ENCODE data around the gene GGA3. TPM values are rescaled to one million over a fixed set of nuclear protein-coding genes. Genes with fewer than 3 reads are reported as not detected.
A peak's percentile ranks its signal among the peaks of the same experiment; 100 is the strongest.
"Not testable (repeated sequence)": the region's sequence is repeated elsewhere in the genome, so short reads cannot be mapped to it uniquely, and the experiment has no call there.

Gene GGA3
- polyA plus RNA-seq, 1 donor = 41.3 TPM

DNA sequence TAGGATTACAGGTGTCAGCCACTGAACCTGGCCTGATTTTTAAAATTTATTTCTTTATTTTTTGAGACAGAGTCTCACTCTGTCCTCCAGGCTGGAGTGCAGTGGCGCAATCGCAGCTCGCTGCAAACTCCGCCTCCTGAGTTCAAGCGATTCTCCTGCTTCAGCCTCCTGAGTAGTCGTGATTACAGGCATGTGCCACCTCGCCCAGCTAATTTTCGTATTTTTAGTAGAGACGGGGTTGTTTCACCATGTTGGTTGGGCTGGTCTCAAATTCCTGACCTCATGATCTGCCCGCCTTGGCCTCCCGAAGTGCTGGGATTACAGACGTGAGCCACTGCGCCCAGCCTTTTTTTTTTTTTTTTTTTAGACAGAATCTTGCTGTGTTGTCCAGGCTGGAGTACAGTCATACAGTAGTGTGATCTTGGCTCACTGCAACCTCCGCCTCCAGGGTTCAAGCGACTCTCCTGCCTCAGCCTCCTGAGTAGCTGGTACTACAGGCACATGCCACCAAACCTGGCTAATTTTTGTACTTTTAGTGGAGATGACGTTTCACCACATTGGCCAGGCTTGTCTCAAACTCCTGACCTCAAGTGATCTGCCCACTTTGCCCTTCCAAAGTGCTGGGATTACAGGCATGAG, 31.5 kb upstream of the GGA3 start:
- H3K4me1 ChIP-seq (ENCODE audit: control insufficient read depth, insufficient read depth, low read length) = peaks cover 22% of the 10 kb centered on the region
- H3K36me3 ChIP-seq (ENCODE audit: control insufficient read depth, insufficient read depth, low read length); H3K27ac ChIP-seq (ENCODE audit: low read length); H3K9me3 ChIP-seq (ENCODE audit: control insufficient read depth, low read depth, low read length); H3K4me3 ChIP-seq (ENCODE audit: low read length); DNase-seq; H3K27me3 ChIP-seq (ENCODE audit: control insufficient read depth, insufficient read depth, low read length): not testable (repeated sequence)
- no CpG with 5 or more reads among the region's 16 CpGs for WGBS (ENCODE audit: insufficient coverage, low lambda C conversion rate)

DNA sequence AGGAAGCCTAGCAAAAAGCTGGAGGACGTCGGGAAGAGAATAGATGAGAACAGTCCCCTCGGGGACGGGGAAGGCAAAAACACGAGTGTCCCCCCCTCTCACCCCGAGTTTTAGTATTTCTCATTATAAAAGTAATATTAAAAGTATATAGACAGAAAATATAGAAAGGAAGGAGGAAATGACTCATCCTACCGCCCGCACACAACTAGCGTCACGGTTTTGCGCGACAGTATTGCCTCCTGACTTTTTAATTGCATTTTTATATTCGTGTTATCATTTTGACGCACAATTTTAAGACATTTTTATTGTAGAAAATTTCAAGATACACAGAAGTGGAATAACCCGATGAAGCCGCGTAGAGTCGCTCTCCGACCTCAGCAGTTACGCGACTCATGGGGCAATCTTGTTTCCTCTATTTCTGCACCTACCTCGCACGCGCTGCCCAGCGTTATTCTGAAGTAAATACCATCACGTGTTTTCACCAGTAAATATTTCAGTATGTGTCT, 28.5 kb upstream of the GGA3 start:
- peak; percentile 51 to 65 for DNase-seq
- Histone ChIP-seq H3K9me3 (ENCODE audit: control insufficient read depth, low read depth, low read length) (no peaks in the 10 kb centered on the region), H3K4me3 (ENCODE audit: low read length) (peak overlapping the region; percentile 72), H3K36me3 (ENCODE audit: control insufficient read depth, insufficient read depth, low read length) (peaks cover 8% of the 10 kb centered on the region), H3K4me1 (ENCODE audit: control insufficient read depth, insufficient read depth, low read length) (peaks cover 13% of the 10 kb centered on the region), H3K27ac (ENCODE audit: low read length) (peak overlapping the region; percentile 75), H3K27me3 (ENCODE audit: control insufficient read depth, insufficient read depth, low read length) (no peaks in the 10 kb centered on the region)
- WGBS (ENCODE audit: insufficient coverage, low lambda C conversion rate) = no CpG with 5 or more reads among the region's 26 CpGs

DNA sequence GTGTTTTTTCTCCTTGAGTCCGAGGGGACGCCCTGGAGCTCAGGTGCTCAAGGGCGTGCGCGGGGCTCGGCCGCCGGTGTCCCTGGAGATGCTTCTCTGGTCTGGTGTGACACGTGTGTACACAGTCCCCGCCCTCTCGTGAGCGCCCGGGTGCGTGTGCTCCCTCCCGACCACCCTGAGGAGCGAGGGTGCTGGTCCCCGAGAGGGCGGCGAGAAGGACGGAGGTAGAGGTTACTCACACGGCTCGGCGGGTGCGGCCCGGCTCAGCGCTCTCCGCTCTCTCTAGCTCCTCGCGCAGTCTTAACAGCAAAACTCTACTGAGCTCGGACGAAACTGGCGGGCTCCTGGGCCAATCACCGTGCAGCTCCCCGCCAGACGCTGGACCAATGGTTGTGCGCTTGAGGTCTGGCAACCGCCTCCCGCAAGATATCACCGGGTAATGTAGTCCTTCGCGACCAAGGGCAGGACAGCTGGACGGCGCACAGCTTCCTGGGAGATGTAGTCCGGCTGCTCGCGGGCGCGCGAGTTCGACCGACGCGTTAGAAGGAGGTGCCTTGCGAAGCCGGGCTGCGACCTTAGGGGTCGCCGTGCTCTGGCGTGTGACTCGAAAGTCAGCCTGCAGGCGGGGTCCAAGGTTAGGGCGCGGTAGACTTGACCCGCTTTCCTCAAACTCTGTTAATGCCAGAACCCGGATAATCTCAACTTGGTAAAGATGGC, 27.9 kb upstream of the GGA3 start, which contains the start of gene SLC25A19:
Gene SLC25A19 (minus strand): TSS at position 319 of the 717 bp plus-strand sequence. CDS start 2,669 bp downstream, outside the sequence.
- peak within 1 kb of the TSS; percentile 75 for H3K27ac ChIP-seq (ENCODE audit: low read length)
- peak; percentile 99 for DNase-seq
- H3K4me3 ChIP-seq (ENCODE audit: low read length) = peak within 1 kb of the TSS; percentile 72
- peaks cover 8% of the 10 kb centered on the region for H3K36me3 ChIP-seq (ENCODE audit: control insufficient read depth, insufficient read depth, low read length)
- H3K4me1 ChIP-seq (ENCODE audit: control insufficient read depth, insufficient read depth, low read length) = peaks cover 8% of the 10 kb centered on the region
- H3K9me3 ChIP-seq (ENCODE audit: control insufficient read depth, low read depth, low read length) = no peaks in the 10 kb centered on the region
- no CpG with 5 or more reads among the region's 65 CpGs for WGBS (ENCODE audit: insufficient coverage, low lambda C conversion rate)
- no peaks in the 10 kb centered on the region for H3K27me3 ChIP-seq (ENCODE audit: control insufficient read depth, insufficient read depth, low read length)

DNA sequence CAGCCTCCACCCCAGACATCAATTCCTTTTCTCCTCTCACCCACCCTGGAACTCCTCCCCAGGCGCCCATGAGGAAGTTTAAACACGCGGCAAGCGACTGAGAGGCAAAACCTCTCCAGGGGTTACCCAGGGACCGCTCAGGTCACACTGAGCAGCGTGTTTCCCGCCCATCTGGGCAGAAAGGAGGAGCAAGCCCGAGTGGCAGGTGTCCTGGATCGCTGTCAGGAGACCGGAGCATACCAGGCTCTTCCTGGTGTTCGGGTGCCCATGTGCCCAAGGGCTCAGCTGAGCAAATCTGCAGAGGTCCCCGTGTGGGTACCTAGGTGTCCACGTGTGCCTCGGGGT, 27.3 kb upstream of the GGA3 start:
- Histone ChIP-seq H3K4me3 (ENCODE audit: low read length) (peak overlapping the region; percentile 72), H3K4me1 (ENCODE audit: control insufficient read depth, insufficient read depth, low read length) (peaks cover 8% of the 10 kb centered on the region), H3K36me3 (ENCODE audit: control insufficient read depth, insufficient read depth, low read length) (peaks cover 8% of the 10 kb centered on the region), H3K27me3 (ENCODE audit: control insufficient read depth, insufficient read depth, low read length) (no peaks in the 10 kb centered on the region), H3K9me3 (ENCODE audit: control insufficient read depth, low read depth, low read length) (no peaks in the 10 kb centered on the region), H3K27ac (ENCODE audit: low read length) (peak overlapping the region; percentile 75)
- WGBS (ENCODE audit: insufficient coverage, low lambda C conversion rate) = no CpG with 5 or more reads among the region's 14 CpGs
- no peak for DNase-seq

DNA sequence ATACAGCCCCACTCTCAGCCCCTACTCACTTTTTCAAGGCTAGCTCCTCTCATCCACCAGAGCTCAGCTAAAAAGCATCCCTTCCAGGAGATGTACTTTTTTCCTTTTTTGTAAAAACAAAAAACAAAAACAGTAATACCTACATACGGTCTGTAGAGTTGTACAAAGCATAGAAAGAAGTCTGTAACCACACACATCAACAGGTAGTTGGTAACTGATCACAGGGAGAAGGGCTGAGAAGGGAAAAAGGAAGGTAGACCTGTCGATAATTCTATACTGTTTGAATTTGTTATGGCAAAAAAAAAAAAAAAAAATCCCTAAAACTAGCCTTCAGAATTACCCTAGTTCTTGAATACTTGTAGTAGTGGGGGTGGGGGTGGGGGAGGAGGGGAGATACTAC, 27.0 kb upstream of the GGA3 start:
- peak overlapping the region; percentile 72 for H3K4me3 ChIP-seq (ENCODE audit: low read length)

DNA sequence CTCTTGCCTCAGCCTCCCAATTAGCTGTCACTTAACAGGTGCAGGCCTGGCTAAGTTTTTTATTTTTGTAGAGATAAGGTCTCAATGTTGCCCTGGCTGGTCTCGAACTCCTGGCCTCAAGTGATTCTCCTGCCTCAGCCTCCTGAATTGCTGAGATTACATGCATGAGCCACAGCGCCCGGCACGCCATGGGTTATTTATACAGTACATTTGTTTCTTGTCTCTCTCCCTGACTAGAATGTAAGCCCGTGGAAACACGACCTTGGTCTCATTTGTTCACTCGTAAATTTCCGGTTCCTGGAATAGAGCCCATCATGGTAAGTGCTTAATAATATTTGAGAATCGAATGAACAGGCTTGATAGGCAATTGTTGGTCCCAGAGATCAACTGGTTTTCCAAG, 25.8 kb upstream of the GGA3 start:
- Histone ChIP-seq H3K4me3 (ENCODE audit: low read length) (no peak overlapping the region), H3K4me1 (ENCODE audit: control insufficient read depth, insufficient read depth, low read length) (peaks cover 8% of the 10 kb centered on the region), H3K27ac (ENCODE audit: low read length) (no peak overlapping the region), H3K27me3 (ENCODE audit: control insufficient read depth, insufficient read depth, low read length) (no peaks in the 10 kb centered on the region), H3K9me3 (ENCODE audit: control insufficient read depth, low read depth, low read length) (no peaks in the 10 kb centered on the region), H3K36me3 (ENCODE audit: control insufficient read depth, insufficient read depth, low read length) (peaks cover 8% of the 10 kb centered on the region)
- DNase-seq = no peak
- WGBS (ENCODE audit: insufficient coverage, low lambda C conversion rate) = no CpG with 5 or more reads among the region's 9 CpGs

More for the DNA sequence above, 27.0 kb upstream of the GGA3 start:
- Histone ChIP-seq H3K4me1 (ENCODE audit: control insufficient read depth, insufficient read depth, low read length) (peaks cover 8% of the 10 kb centered on the region), H3K36me3 (ENCODE audit: control insufficient read depth, insufficient read depth, low read length) (peaks cover 8% of the 10 kb centered on the region), H3K9me3 (ENCODE audit: control insufficient read depth, low read depth, low read length) (no peaks in the 10 kb centered on the region), H3K27ac (ENCODE audit: low read length) (peak overlapping the region; percentile 75), H3K27me3 (ENCODE audit: control insufficient read depth, insufficient read depth, low read length) (no peaks in the 10 kb centered on the region)
- DNase-seq = no peak
- 17% methylated on average over 1 of the region's 2 CpGs for WGBS (ENCODE audit: insufficient coverage, low lambda C conversion rate)

DNA sequence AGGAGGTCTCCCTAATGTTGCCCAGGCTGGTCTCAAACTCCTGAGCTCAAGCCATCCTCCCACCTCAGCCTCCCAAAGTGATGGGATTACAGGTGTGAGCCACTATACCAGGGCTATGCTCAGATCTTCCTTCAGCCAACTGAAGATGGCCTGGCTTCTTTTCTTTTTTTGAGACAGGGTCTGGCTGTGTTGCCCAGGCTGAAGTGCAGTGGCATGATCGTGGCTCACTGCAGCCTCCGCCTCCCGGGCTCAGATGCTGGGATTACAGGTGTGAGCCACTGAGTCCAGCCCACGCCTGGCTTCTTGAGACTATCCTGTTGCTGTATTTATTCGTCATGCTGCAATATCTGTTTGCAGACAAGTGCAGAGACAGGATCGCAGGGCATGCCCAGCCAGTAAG, 23.7 kb upstream of the GGA3 start:
- H3K27ac ChIP-seq (ENCODE audit: low read length) = no peak overlapping the region
- H3K4me3 ChIP-seq (ENCODE audit: low read length) = no peak overlapping the region
- no peaks in the 10 kb centered on the region for H3K9me3 ChIP-seq (ENCODE audit: control insufficient read depth, low read depth, low read length)
- no peak for DNase-seq
- no peaks in the 10 kb centered on the region for H3K27me3 ChIP-seq (ENCODE audit: control insufficient read depth, insufficient read depth, low read length)
- no CpG with 5 or more reads among the region's 6 CpGs for WGBS (ENCODE audit: insufficient coverage, low lambda C conversion rate)
- H3K36me3 ChIP-seq (ENCODE audit: control insufficient read depth, insufficient read depth, low read length) = peaks cover 8% of the 10 kb centered on the region
- peaks cover 5% of the 10 kb centered on the region for H3K4me1 ChIP-seq (ENCODE audit: control insufficient read depth, insufficient read depth, low read length)

DNA sequence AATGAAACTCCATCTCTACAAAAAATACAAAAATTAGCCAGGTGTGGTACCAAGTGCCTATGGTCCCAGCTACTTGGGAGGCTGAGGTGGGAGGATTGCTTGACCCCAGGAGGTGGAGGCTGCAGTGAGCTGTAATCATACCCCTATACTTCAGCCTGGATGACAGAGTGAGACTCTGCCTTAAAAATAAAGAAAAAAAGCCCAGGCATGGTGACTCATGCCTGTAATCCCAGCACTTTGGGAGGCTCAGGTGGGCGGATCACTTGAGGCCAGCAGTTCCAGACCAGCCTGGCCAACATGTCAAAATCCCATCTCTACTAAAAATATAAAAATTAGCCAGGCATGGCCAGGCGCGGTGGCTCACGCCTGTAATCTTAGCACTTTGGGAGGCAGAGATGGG, 18.8 kb upstream of the GGA3 start:
- H3K9me3 ChIP-seq (ENCODE audit: control insufficient read depth, low read depth, low read length); H3K4me1 ChIP-seq (ENCODE audit: control insufficient read depth, insufficient read depth, low read length); H3K27ac ChIP-seq (ENCODE audit: low read length); H3K36me3 ChIP-seq (ENCODE audit: control insufficient read depth, insufficient read depth, low read length); DNase-seq; H3K4me3 ChIP-seq (ENCODE audit: low read length); H3K27me3 ChIP-seq (ENCODE audit: control insufficient read depth, insufficient read depth, low read length): not testable (repeated sequence)
- WGBS (ENCODE audit: insufficient coverage, low lambda C conversion rate) = no CpG with 5 or more reads among the region's 4 CpGs

DNA sequence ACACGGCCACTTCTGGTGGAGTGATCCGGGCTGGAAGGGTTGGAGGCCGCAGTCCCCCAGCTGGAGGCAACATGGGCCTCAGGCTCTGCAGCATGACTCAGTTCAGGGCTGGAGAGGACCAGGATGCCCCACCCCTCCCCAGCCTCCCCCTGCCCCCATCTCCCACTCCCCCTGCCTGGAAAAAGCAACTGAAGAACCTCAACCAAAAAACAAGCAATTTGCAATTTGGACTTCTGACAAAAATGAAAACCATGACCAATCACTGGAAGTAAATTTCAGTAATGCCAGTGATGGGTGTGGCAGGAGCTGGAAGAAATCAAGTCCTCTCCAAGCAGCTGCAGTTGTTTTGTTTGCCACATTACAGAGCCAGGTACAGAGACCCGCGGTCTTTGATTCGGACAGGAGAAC, 16.3 kb upstream of the GGA3 start:
- H3K36me3 ChIP-seq (ENCODE audit: control insufficient read depth, insufficient read depth, low read length) = peaks cover 15% of the 10 kb centered on the region
- WGBS (ENCODE audit: insufficient coverage, low lambda C conversion rate) = no CpG with 5 or more reads among the region's 6 CpGs
- H3K27me3 ChIP-seq (ENCODE audit: control insufficient read depth, insufficient read depth, low read length) = no peaks in the 10 kb centered on the region
- H3K4me3 ChIP-seq (ENCODE audit: low read length) = no peak overlapping the region
- no peaks in the 10 kb centered on the region for H3K4me1 ChIP-seq (ENCODE audit: control insufficient read depth, insufficient read depth, low read length)
- no peaks in the 10 kb centered on the region for H3K9me3 ChIP-seq (ENCODE audit: control insufficient read depth, low read depth, low read length)
- DNase-seq = no peak
- no peak overlapping the region for H3K27ac ChIP-seq (ENCODE audit: low read length)

DNA sequence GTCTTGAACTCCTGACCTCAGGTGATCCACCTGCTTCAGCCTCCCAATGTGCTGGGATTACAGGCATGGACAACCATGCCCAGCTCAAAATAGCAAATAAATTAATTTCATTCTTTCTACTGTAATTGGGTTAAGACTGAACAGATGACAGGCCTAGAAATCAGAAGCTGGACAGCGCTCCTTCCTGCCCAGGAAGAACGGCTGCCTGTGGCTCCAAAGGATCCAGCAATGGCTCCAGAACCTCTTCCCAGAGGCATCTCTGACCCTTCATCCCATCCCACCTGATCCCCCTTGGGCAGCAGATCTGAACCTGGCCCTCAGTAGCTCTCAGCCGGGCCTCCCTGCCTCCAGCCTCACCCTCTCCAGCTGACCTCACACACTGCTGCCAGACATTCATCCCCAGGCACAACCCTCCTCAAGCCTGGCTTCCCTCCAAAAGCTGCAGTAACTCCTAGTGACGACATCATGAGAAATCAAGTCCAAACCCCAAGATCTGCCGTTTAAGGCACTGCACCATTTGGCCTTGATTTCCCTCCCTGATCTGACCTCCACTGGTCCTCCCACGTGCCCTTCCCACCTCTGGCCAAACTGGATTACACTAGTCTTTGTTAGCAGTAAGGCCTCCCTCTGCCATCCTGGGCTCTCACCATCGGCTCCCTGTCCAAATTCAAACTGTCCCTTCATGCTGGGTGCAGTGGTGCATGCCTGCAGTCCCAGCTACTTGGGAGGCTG, 12.7 kb upstream of the GGA3 start:
- Histone ChIP-seq H3K27ac (ENCODE audit: low read length) (no peak overlapping the region), H3K27me3 (ENCODE audit: control insufficient read depth, insufficient read depth, low read length) (no peaks in the 10 kb centered on the region), H3K9me3 (ENCODE audit: control insufficient read depth, low read depth, low read length) (peaks cover 3% of the 10 kb centered on the region), H3K36me3 (ENCODE audit: control insufficient read depth, insufficient read depth, low read length) (peaks cover 15% of the 10 kb centered on the region), H3K4me1 (ENCODE audit: control insufficient read depth, insufficient read depth, low read length) (peaks cover 18% of the 10 kb centered on the region), H3K4me3 (ENCODE audit: low read length) (no peak overlapping the region)
- no peak for DNase-seq
- WGBS (ENCODE audit: insufficient coverage, low lambda C conversion rate) = no CpG with 5 or more reads among the region's 7 CpGs
